HepG2 (cell line): Measurements from ENCODE around the gene GLRA1. TPM values are rescaled to one million over a fixed set of nuclear protein-coding genes. Genes with fewer than 3 reads are reported as not detected.
A peak's percentile ranks its signal among the peaks of the same experiment; 100 is the strongest.

Experiments used
- FOSL1 ChIP-seq: sonication (generic); formaldehyde crosslinking; IDR thresholded peaks from 2 replicates; pipeline ENCODE4 v1.9.0; 2021; ENCODE audit warnings: missing genetic modification reagents, borderline replicate concordance
- FOXK2 ChIP-seq: fragments of 450-650 bp; IDR thresholded peaks from 2 replicates; pipeline ENCODE4 v1.6.1; 2016
- FOXP1 ChIP-seq, 2 experiments: fragments of 450-650 bp in 1 of 2; IDR thresholded peaks; 2 replicates each; pipeline ENCODE4 v1.6.1; 2017 to 2018; ENCODE audit warnings: antibody characterized with exemption in 1 of 2
- IKZF1 ChIP-seq: fragments of 450-650 bp; IDR thresholded peaks from 2 replicates; pipeline ENCODE4 v1.7.1; 2016
- NR2F6 ChIP-seq, 2 experiments: IDR thresholded peaks; 2 replicates each; pipeline ENCODE4 v1.6.1; 2016; ENCODE audit warnings: antibody characterized with exemption in 1 of 2, mild to moderate bottlenecking in 1 of 2
- RCOR2 ChIP-seq: IDR thresholded peaks from 2 replicates; pipeline ENCODE4 v1.6.1; 2016; ENCODE audit warnings: missing biosample characterization, missing genetic modification reagents
- TBX2 ChIP-seq: sonication (generic); formaldehyde crosslinking; IDR thresholded peaks from 2 replicates; pipeline ENCODE4 v1.5.0; 2020; ENCODE audit warnings: missing genetic modification reagents, mild to moderate bottlenecking, borderline replicate concordance
- ZEB1 ChIP-seq: IDR thresholded peaks from 2 replicates; pipeline ENCODE4 v1.6.1; 2012; ENCODE audit warnings: mild to moderate bottlenecking, low read depth, inconsistent platforms; ENCODE audit not compliant: insufficient replicate concordance
- ZSCAN25 ChIP-seq: sonication (generic); formaldehyde crosslinking; IDR thresholded peaks from 2 replicates; pipeline ENCODE4 v1.8.0; 2022; ENCODE audit warnings: mild to moderate bottlenecking, missing genetic modification reagents
- polyA plus RNA-seq, 8 experiments: library from polyadenylated mRNA; depleted of rRNA in 3 of 8; stranded (reverse) in 7 of 8; unstranded in 1 of 8; fragments of >200 nt; fragmentation: Illumina TruSeq in 4 of 8; extraction: Trizol in 4 of 8; gene quantifications; 2 replicates each; pipeline versions ENCODE4 v1.2.1 to v1.2.3, GENCODE V29; 2011 to 2016; ENCODE audit warnings: low read depth in 4 of 8, missing spikeins in 1 of 8, mixed read lengths in 1 of 8; ENCODE audit not compliant: insufficient read depth in 1 of 8
- total RNA-seq, 5 experiments: library from RNA; depleted of rRNA; stranded (reverse); fragments of >200 nt; fragmentation: Illumina TruSeq; extraction: Trizol; gene quantifications; 2 replicates each; pipeline ENCODE4 v1.2.3, GENCODE V29; 2016; ENCODE audit warnings: low read depth in 1 of 5
- TF ChIP-seq, protein P1 (sequence below): sonication (generic); formaldehyde crosslinking; IDR thresholded peaks from 2 replicates; pipeline ENCODE4 v1.4.0; 2020; ENCODE audit warnings: missing genetic modification reagents
- TF ChIP-seq, protein P2 (sequence below): sonication (generic); formaldehyde crosslinking; conservative IDR thresholded peaks from 2 replicates; pipeline ENCODE4 v1.5.0; 2020; ENCODE audit warnings: missing genetic modification reagents
- TF ChIP-seq, protein P3 (sequence below): sonication (generic); formaldehyde crosslinking; IDR thresholded peaks from 2 replicates; pipeline ENCODE4 v1.4.0; 2020; ENCODE audit warnings: missing genetic modification reagents
- TF ChIP-seq, protein P4 (sequence below): sonication (generic); formaldehyde crosslinking; IDR thresholded peaks from 2 replicates; pipeline ENCODE4 v1.9.0; 2021; ENCODE audit warnings: missing genetic modification reagents, borderline replicate concordance
- TF ChIP-seq, protein P5 (sequence below): sonication (generic); formaldehyde crosslinking; IDR thresholded peaks from 2 replicates; pipeline ENCODE4 v1.5.0; 2020; ENCODE audit warnings: missing genetic modification reagents
- TF ChIP-seq, protein P6 (sequence below): sonication (generic); formaldehyde crosslinking; IDR thresholded peaks from 2 replicates; pipeline ENCODE4 v1.5.0; 2020; ENCODE audit warnings: mild to moderate bottlenecking, missing genetic modification reagents, borderline replicate concordance

The GLRA1 gene
- total and polyA plus RNA-seq, 2 of the 13 experiments (the other 11 are each of a cell fraction or from before 2014, with no cell fraction given): not detected

DNA sequence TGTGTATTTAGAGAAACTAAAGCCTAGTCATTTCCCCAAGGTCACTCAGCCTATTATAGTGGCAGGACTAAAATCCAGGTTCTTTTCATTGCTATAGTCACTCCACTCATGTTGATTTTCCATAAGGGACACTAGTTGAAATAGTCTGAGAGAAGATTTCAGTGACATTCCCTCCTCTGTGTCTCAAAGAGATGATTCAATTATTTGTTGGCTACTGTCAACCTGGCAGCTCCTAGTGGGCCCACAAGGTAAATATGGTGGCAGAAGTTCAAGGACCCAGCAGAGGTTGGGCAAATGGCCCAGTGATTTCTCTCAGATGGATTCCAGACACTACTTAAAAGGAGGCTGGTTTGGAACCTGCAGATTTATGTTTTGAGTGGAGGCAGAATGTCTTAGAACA lies 104.8 kb downstream of the GLRA1 start (continued):
- TF ChIP-seq, protein P1, sequence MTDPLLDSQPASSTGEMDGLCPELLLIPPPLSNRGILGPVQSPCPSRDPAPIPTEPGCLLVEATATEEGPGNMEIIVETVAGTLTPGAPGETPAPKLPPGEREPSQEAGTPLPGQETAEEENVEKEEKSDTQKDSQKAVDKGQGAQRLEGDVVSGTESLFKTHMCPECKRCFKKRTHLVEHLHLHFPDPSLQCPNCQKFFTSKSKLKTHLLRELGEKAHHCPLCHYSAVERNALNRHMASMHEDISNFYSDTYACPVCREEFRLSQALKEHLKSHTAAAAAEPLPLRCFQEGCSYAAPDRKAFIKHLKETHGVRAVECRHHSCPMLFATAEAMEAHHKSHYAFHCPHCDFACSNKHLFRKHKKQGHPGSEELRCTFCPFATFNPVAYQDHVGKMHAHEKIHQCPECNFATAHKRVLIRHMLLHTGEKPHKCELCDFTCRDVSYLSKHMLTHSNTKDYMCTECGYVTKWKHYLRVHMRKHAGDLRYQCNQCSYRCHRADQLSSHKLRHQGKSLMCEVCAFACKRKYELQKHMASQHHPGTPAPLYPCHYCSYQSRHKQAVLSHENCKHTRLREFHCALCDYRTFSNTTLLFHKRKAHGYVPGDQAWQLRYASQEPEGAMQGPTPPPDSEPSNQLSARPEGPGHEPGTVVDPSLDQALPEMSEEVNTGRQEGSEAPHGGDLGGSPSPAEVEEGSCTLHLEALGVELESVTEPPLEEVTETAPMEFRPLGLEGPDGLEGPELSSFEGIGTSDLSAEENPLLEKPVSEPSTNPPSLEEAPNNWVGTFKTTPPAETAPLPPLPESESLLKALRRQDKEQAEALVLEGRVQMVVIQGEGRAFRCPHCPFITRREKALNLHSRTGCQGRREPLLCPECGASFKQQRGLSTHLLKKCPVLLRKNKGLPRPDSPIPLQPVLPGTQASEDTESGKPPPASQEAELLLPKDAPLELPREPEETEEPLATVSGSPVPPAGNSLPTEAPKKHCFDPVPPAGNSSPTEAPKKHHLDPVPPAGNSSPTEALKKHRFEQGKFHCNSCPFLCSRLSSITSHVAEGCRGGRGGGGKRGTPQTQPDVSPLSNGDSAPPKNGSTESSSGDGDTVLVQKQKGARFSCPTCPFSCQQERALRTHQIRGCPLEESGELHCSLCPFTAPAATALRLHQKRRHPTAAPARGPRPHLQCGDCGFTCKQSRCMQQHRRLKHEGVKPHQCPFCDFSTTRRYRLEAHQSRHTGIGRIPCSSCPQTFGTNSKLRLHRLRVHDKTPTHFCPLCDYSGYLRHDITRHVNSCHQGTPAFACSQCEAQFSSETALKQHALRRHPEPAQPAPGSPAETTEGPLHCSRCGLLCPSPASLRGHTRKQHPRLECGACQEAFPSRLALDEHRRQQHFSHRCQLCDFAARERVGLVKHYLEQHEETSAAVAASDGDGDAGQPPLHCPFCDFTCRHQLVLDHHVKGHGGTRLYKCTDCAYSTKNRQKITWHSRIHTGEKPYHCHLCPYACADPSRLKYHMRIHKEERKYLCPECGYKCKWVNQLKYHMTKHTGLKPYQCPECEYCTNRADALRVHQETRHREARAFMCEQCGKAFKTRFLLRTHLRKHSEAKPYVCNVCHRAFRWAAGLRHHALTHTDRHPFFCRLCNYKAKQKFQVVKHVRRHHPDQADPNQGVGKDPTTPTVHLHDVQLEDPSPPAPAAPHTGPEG: no peak
- TF ChIP-seq ZSCAN25 (CRISPR knock-in tag) (no peak), FOXP1 (IDR thresholded peaks at IDR 0.05) (no peak), FOXP1 (CRISPR knock-in tag; IDR thresholded peaks at IDR 0.05) (peak; percentile 75), RCOR2 (CRISPR knock-in tag) (peak; percentile 47; the same call in 1 of the 2 replicates), FOXK2 (peak; percentile 46; the same call in 1 of the 2 replicates), IKZF1 (no peak), NR2F6 (IDR thresholded peaks at IDR 0.05) (peak; percentile 89), NR2F6 (CRISPR knock-in tag; IDR thresholded peaks at IDR 0.05) (peak; percentile 84), TBX2 (CRISPR knock-in tag) (peak; percentile 57; the same call in 1 of the 2 replicates), ZEB1 (peak; percentile 69), FOSL1 (CRISPR knock-in tag) (no peak)
- TF ChIP-seq, protein P2, sequence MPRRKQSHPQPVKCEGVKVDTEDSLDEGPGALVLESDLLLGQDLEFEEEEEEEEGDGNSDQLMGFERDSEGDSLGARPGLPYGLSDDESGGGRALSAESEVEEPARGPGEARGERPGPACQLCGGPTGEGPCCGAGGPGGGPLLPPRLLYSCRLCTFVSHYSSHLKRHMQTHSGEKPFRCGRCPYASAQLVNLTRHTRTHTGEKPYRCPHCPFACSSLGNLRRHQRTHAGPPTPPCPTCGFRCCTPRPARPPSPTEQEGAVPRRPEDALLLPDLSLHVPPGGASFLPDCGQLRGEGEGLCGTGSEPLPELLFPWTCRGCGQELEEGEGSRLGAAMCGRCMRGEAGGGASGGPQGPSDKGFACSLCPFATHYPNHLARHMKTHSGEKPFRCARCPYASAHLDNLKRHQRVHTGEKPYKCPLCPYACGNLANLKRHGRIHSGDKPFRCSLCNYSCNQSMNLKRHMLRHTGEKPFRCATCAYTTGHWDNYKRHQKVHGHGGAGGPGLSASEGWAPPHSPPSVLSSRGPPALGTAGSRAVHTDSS (CRISPR knock-in tag): no peak
- TF ChIP-seq, protein P3, sequence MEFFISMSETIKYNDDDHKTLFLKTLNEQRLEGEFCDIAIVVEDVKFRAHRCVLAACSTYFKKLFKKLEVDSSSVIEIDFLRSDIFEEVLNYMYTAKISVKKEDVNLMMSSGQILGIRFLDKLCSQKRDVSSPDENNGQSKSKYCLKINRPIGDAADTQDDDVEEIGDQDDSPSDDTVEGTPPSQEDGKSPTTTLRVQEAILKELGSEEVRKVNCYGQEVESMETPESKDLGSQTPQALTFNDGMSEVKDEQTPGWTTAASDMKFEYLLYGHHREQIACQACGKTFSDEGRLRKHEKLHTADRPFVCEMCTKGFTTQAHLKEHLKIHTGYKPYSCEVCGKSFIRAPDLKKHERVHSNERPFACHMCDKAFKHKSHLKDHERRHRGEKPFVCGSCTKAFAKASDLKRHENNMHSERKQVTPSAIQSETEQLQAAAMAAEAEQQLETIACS: no peak
- TF ChIP-seq, protein P4, sequence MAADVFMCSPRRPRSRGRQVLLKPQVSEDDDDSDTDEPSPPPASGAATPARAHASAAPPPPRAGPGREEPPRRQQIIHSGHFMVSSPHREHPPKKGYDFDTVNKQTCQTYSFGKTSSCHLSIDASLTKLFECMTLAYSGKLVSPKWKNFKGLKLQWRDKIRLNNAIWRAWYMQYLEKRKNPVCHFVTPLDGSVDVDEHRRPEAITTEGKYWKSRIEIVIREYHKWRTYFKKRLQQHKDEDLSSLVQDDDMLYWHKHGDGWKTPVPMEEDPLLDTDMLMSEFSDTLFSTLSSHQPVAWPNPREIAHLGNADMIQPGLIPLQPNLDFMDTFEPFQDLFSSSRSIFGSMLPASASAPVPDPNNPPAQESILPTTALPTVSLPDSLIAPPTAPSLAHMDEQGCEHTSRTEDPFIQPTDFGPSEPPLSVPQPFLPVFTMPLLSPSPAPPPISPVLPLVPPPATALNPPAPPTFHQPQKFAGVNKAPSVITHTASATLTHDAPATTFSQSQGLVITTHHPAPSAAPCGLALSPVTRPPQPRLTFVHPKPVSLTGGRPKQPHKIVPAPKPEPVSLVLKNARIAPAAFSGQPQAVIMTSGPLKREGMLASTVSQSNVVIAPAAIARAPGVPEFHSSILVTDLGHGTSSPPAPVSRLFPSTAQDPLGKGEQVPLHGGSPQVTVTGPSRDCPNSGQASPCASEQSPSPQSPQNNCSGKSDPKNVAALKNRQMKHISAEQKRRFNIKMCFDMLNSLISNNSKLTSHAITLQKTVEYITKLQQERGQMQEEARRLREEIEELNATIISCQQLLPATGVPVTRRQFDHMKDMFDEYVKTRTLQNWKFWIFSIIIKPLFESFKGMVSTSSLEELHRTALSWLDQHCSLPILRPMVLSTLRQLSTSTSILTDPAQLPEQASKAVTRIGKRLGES (CRISPR knock-in tag): no peak
- TF ChIP-seq, protein P5, sequence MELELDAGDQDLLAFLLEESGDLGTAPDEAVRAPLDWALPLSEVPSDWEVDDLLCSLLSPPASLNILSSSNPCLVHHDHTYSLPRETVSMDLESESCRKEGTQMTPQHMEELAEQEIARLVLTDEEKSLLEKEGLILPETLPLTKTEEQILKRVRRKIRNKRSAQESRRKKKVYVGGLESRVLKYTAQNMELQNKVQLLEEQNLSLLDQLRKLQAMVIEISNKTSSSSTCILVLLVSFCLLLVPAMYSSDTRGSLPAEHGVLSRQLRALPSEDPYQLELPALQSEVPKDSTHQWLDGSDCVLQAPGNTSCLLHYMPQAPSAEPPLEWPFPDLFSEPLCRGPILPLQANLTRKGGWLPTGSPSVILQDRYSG (CRISPR knock-in tag): no peak
- TF ChIP-seq, protein P6, sequence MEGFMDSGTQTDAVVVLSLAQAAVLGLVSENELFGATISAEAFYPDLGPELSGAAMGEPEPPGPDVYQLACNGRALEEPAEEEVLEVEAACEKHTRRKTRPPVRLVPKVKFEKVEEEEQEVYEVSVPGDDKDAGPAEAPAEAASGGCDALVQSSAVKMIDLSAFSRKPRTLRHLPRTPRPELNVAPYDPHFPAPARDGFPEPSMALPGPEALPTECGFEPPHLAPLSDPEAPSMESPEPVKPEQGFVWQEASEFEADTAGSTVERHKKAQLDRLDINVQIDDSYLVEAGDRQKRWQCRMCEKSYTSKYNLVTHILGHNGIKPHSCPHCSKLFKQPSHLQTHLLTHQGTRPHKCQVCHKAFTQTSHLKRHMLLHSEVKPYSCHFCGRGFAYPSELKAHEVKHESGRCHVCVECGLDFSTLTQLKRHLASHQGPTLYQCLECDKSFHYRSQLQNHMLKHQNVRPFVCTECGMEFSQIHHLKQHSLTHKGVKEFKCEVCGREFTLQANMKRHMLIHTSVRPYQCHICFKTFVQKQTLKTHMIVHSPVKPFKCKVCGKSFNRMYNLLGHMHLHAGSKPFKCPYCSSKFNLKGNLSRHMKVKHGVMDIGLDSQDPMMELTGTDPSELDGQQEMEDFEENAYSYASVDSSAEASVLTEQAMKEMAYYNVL (CRISPR knock-in tag): peak; percentile 61; the same call in 1 of the 2 replicates
